Neural crest cell (in vitro differentiated cells): ENCODE results near the gene ABHD15. TPM values are rescaled to one million over a fixed set of nuclear protein-coding genes. Genes with fewer than 3 reads are reported as not detected.

Source experiments
- DNase-seq: peaks from one replicate; pipeline ENCODE4 v3.0.0; 2021; ENCODE audit warnings: low read depth, mixed read lengths, low spot score
- H3K27ac Mint-ChIP-seq: one replicate; pipeline ENCODE4 v1.8.0; 2021; ENCODE audit warnings: mild to moderate bottlenecking, mixed read lengths; ENCODE audit not compliant: unreplicated experiment
- H3K27me3 Mint-ChIP-seq: 2 replicates; pipeline ENCODE4 v1.8.0; 2021; ENCODE audit warnings: low read depth, mild to moderate bottlenecking, mixed read lengths
- H3K36me3 Mint-ChIP-seq: 2 replicates; pipeline ENCODE4 v1.8.0; 2021; ENCODE audit warnings: low read depth, mild to moderate bottlenecking, mixed read lengths
- H3K4me1 Mint-ChIP-seq: 2 replicates; pipeline ENCODE4 v1.8.0; 2021; ENCODE audit warnings: mixed read lengths
- H3K4me3 Mint-ChIP-seq: one replicate; pipeline ENCODE4 v1.8.0; 2021; ENCODE audit warnings: mild to moderate bottlenecking, mixed read lengths
- H3K9me3 Mint-ChIP-seq: 2 replicates; pipeline ENCODE4 v1.8.0; 2021; ENCODE audit warnings: mixed read lengths
- CTCF ChIP-seq: fragments of 200-600 bp; sonication (generic); conservative IDR thresholded peaks from 2 replicates; pipeline ENCODE4 v1.5.0; 2021; ENCODE audit warnings: antibody characterized with exemption, mild to moderate bottlenecking
- total RNA-seq: library from RNA; stranded (reverse); gene quantifications from 2 replicates; pipeline ENCODE4 v1.2.1, GENCODE V29; 2021

Gene ABHD15
- total RNA-seq, 1 donor from 2014 or later, result 4.2 TPM

DNA sequence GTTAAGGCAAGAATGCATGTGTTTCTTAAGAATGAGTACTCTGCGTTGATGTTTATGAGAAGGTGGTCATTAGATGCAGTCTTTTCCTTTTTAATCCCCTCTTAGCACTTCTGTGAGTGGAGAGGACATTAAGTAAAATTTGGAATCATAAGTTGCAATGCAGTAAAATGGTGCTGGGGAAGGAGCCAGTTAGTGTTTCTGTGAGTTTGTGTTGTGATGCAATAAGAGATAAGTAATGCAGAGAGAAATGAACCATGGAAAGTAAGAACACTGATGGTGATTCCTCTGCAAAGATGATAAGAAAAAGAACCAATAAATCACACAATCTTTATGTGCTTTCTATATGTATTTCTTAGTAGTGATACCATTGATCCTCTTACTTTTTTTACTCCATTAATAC lies 20.0 kb downstream of the ABHD15 start:
- H3K27ac Mint-ChIP-seq, result no peak overlapping the region
- H3K27me3 Mint-ChIP-seq, result no peaks in the 10 kb centered on the region
- no peak for DNase-seq
- no peak for TF ChIP-seq CTCF
- peaks cover 13% of the 10 kb centered on the region for H3K36me3 Mint-ChIP-seq
- H3K4me3 Mint-ChIP-seq, result no peak overlapping the region
- no peaks in the 10 kb centered on the region for H3K9me3 Mint-ChIP-seq
- peaks cover 12% of the 10 kb centered on the region for H3K4me1 Mint-ChIP-seq

- Mint-ChIP-seq H3K4me3 (no peak overlapping the region), H3K27ac (no peak overlapping the region), H3K4me1 (peaks cover 12% of the 10 kb centered on the region), H3K27me3 (no peaks in the 10 kb centered on the region), H3K36me3 (peaks cover 13% of the 10 kb centered on the region), H3K9me3 (no peaks in the 10 kb centered on the region)
- no peak for DNase-seq
- TF ChIP-seq CTCF, result no peak
These were observed 20.8 kb downstream of the ABHD15 start for GRCh38 chr17:29546085-29546484.

DNA sequence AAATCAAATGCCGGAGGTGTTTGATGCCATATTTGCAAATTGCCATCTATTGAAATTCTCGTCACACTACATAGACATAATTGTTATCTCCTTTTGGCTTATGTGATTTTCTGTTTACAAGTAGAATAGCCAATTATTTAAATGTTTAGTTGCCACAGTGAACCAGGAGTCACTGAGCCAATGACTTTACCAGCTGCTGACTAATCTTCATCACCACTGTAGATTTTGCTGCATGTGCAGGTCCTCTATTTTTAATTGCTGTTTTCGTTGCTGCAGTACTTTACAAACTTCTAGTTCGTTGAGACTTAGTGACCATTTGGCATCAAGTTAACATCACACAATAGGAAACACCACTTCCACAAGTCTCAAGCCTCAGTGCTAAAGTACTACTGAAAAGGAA lies 22.8 kb downstream of the ABHD15 start:
- H3K27me3 Mint-ChIP-seq, result no peaks in the 10 kb centered on the region
- H3K27ac Mint-ChIP-seq, result no peak overlapping the region
- TF ChIP-seq CTCF, result no peak
- no peak overlapping the region for H3K4me3 Mint-ChIP-seq
- peaks cover 7% of the 10 kb centered on the region for H3K4me1 Mint-ChIP-seq
- DNase-seq, result no peak
- H3K36me3 Mint-ChIP-seq, result peaks cover 13% of the 10 kb centered on the region
- no peaks in the 10 kb centered on the region for H3K9me3 Mint-ChIP-seq

DNA sequence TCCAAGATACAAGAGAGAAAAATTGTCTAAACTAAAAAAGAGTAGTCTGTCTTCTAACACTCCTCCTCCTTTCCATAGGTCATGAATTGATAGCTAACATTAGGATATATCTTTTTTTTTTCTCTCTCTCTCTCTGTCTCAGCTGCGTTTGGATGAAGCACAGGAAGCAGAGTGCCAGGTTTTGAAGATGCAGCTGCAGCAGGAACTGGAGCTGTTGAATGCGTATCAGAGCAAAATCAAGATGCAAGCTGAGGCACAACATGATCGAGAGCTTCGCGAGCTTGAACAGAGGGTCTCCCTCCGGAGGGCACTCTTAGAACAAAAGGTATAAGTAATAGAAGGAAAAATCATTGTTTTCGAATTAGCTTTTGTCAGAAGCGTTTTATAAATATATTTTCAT lies 32.9 kb downstream of the ABHD15 start:
- no peak for TF ChIP-seq CTCF
- H3K27ac Mint-ChIP-seq, result no peak overlapping the region
- H3K36me3 Mint-ChIP-seq, result peaks cover 30% of the 10 kb centered on the region
- no peaks in the 10 kb centered on the region for H3K27me3 Mint-ChIP-seq
- H3K4me3 Mint-ChIP-seq, result no peak overlapping the region
- no peaks in the 10 kb centered on the region for H3K4me1 Mint-ChIP-seq
- no peaks in the 10 kb centered on the region for H3K9me3 Mint-ChIP-seq
- no peak for DNase-seq

DNA sequence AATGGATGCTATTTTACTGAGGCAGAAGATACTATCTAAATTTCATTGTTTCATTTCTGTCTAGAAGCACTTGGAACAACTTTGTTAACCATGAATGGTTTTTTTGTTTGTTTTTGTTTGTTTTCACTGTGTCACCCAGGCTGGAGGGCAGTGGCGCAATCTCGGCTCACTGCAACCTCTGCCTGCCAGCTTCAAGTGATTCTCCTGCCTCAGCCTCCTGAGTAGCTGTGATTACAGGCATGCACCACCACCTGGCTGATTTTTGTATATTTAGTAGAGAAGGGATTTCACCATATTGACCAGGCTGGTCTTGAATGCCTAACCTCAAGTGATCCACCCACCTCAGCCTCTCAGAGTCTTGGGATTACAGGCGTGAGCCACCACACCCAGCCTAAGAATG lies 40.5 kb downstream of the ABHD15 start:
- Mint-ChIP-seq H3K27me3 (no peaks in the 10 kb centered on the region), H3K36me3 (peaks cover 15% of the 10 kb centered on the region), H3K9me3 (no peaks in the 10 kb centered on the region), H3K4me3 (no peak overlapping the region), H3K27ac (no peak overlapping the region), H3K4me1 (no peaks in the 10 kb centered on the region)
- TF ChIP-seq CTCF, result no peak
- DNase-seq, result no peak

GRCh38 chr17:29524692-29525091 lies 42.1 kb downstream of the ABHD15 start:
- no peak for DNase-seq
- Mint-ChIP-seq H3K27me3 (no peaks in the 10 kb centered on the region), H3K9me3 (no peaks in the 10 kb centered on the region), H3K27ac (no peak overlapping the region), H3K4me3 (no peak overlapping the region), H3K36me3 (peaks cover 8% of the 10 kb centered on the region), H3K4me1 (no peaks in the 10 kb centered on the region)
- no peak for TF ChIP-seq CTCF
